Measurements from ENCODE around the gene PTPRJ. TPM values are rescaled to one million over a fixed set of nuclear protein-coding genes. Genes with fewer than 3 reads are reported as not detected.

Gene PTPRJ
- total RNA-seq, 1 donor from 2014 or later = 1.6 TPM

GRCh38 chr11:48108231-48109045, 128.1 kb downstream of the PTPRJ start:
- TF ChIP-seq CTCF (IDR thresholded peaks at IDR 0.05; ENCODE audit: insufficient read depth, low read length, severe bottlenecking) = no peak

GRCh38 chr11:48109046-48109666, 128.8 kb downstream of the PTPRJ start:
- FAIRE-seq (no peak), DNase-seq (ENCODE audit: low read depth) (peak; percentile 55)
- Histone ChIP-seq H3K4me3 (ENCODE audit: low read depth, low read length) (no peak overlapping the region), H3K27me3 (ENCODE audit: control insufficient read depth, insufficient read depth, low read length) (no peaks in the 10 kb centered on the region), H3K36me3 (ENCODE audit: control insufficient read depth, insufficient read depth, low read length) (no peaks in the 10 kb centered on the region)
- TF ChIP-seq CTCF (IDR thresholded peaks at IDR 0.05; ENCODE audit: insufficient read depth, low read length, severe bottlenecking) = peak; percentile 35

More at GRCh38 chr11:48108231-48109045, 128.1 kb downstream of the PTPRJ start:
- H3K4me3 ChIP-seq (ENCODE audit: low read depth, low read length) = no peak overlapping the region
- DNase-seq (ENCODE audit: low read depth) (no peak), FAIRE-seq (no peak)
- H3K27me3 ChIP-seq (ENCODE audit: control insufficient read depth, insufficient read depth, low read length) = no peaks in the 10 kb centered on the region
- H3K36me3 ChIP-seq (ENCODE audit: control insufficient read depth, insufficient read depth, low read length) = no peaks in the 10 kb centered on the region

DNA sequence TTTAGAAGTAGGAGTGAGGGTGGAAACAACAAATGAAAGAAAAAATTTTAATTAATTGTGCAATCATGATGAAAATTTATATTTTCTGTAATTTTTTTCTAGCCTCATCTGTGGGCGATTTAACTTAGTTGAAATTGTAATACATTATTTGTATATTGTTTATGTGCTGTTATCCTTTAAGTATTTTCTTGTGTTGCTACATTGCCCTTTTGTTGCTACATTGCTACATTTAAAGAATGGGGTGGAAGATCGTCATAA, 130.1 kb downstream of the PTPRJ start:
- Histone ChIP-seq H3K4me3 (ENCODE audit: low read depth, low read length) (no peak overlapping the region), H3K27me3 (ENCODE audit: control insufficient read depth, insufficient read depth, low read length) (no peaks in the 10 kb centered on the region), H3K36me3 (ENCODE audit: control insufficient read depth, insufficient read depth, low read length) (no peaks in the 10 kb centered on the region)
- no peak for FAIRE-seq
- no peak for TF ChIP-seq CTCF (IDR thresholded peaks at IDR 0.05; ENCODE audit: insufficient read depth, low read length, severe bottlenecking)
- no peak for DNase-seq (ENCODE audit: low read depth)

- TF ChIP-seq CTCF (IDR thresholded peaks at IDR 0.05; ENCODE audit: insufficient read depth, low read length, severe bottlenecking) = no peak
- Histone ChIP-seq H3K4me3 (ENCODE audit: low read depth, low read length) (no peak overlapping the region), H3K36me3 (ENCODE audit: control insufficient read depth, insufficient read depth, low read length) (no peaks in the 10 kb centered on the region), H3K27me3 (ENCODE audit: control insufficient read depth, insufficient read depth, low read length) (no peaks in the 10 kb centered on the region)
- no peak for DNase-seq (ENCODE audit: low read depth)
- no peak for FAIRE-seq
Observed at GRCh38 chr11:48111891-48112290, 131.5 kb downstream of the PTPRJ start.

DNA sequence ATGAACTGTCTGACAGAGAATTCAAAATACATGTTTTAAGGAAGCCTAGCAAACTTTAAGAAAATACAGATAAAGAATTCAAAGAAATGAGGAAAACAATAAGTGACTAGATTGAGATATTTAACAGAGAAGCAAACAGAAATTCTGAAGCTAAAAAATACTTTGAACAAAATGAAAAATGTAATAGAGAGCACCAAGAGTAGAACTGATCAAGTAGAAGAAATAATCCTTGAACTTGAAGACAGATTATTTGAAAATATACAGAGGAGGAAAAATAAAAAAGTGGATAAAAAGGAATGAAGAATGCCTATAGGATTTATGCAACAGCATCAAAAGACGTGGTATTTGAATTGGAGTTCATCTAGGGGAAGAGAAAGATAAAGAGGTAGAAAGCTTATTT, 134.4 kb downstream of the PTPRJ start:
- no peaks in the 10 kb centered on the region for H3K36me3 ChIP-seq (ENCODE audit: control insufficient read depth, insufficient read depth, low read length)
- FAIRE-seq = no peak
- no peak for TF ChIP-seq CTCF (IDR thresholded peaks at IDR 0.05; ENCODE audit: insufficient read depth, low read length, severe bottlenecking)

More for the DNA sequence above, 134.4 kb downstream of the PTPRJ start:
- H3K4me3 ChIP-seq (ENCODE audit: low read depth, low read length) = no peak overlapping the region
- DNase-seq (ENCODE audit: low read depth) = no peak
- H3K27me3 ChIP-seq (ENCODE audit: control insufficient read depth, insufficient read depth, low read length) = no peaks in the 10 kb centered on the region

Data from bronchial epithelial cell (primary cell).